Measurements from ENCODE around the gene PTPN11.

DNA sequence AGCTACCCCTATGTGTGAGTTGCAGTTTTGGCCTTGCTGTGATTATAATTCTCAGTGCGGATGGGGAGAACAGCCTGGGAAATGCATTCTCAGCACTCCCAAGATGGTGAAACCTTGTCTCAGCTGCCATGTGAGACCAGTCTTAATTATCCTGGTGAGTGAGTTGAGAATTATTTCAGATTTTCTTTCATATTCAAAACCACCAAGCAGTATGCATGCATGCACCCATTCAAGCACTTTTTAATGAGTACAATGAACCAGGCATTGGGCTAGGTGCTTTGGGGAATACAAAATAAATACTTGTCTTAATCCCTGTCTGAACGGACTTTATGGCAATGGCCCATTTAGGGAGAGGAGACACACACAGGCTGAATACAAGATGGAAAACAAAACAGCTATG lies 94.7 kb downstream of the PTPN11 start:
- TF ChIP-seq, protein P1, sequence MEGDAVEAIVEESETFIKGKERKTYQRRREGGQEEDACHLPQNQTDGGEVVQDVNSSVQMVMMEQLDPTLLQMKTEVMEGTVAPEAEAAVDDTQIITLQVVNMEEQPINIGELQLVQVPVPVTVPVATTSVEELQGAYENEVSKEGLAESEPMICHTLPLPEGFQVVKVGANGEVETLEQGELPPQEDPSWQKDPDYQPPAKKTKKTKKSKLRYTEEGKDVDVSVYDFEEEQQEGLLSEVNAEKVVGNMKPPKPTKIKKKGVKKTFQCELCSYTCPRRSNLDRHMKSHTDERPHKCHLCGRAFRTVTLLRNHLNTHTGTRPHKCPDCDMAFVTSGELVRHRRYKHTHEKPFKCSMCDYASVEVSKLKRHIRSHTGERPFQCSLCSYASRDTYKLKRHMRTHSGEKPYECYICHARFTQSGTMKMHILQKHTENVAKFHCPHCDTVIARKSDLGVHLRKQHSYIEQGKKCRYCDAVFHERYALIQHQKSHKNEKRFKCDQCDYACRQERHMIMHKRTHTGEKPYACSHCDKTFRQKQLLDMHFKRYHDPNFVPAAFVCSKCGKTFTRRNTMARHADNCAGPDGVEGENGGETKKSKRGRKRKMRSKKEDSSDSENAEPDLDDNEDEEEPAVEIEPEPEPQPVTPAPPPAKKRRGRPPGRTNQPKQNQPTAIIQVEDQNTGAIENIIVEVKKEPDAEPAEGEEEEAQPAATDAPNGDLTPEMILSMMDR (IDR thresholded peaks at IDR 0.05): no peak
- no peak for TF ChIP-seq POLR2A (IDR thresholded peaks at IDR 0.05)

Measured in stomach (tissue), 4 donors.